Neural crest cell (in vitro differentiated cells): ENCODE data around the gene RIT2. TPM values are rescaled to one million over a fixed set of nuclear protein-coding genes. Genes with fewer than 3 reads are reported as not detected.

Source experiments
- DNase-seq: peaks from one replicate; pipeline ENCODE4 v3.0.0; 2021; ENCODE audit warnings: low read depth, mixed read lengths, low spot score
- H3K27ac Mint-ChIP-seq: one replicate; pipeline ENCODE4 v1.8.0; 2021; ENCODE audit warnings: mild to moderate bottlenecking, mixed read lengths; ENCODE audit not compliant: unreplicated experiment
- H3K27me3 Mint-ChIP-seq: 2 replicates; pipeline ENCODE4 v1.8.0; 2021; ENCODE audit warnings: low read depth, mild to moderate bottlenecking, mixed read lengths
- H3K36me3 Mint-ChIP-seq: 2 replicates; pipeline ENCODE4 v1.8.0; 2021; ENCODE audit warnings: low read depth, mild to moderate bottlenecking, mixed read lengths
- H3K4me1 Mint-ChIP-seq: 2 replicates; pipeline ENCODE4 v1.8.0; 2021; ENCODE audit warnings: mixed read lengths
- H3K4me3 Mint-ChIP-seq: one replicate; pipeline ENCODE4 v1.8.0; 2021; ENCODE audit warnings: mild to moderate bottlenecking, mixed read lengths
- H3K9me3 Mint-ChIP-seq: 2 replicates; pipeline ENCODE4 v1.8.0; 2021; ENCODE audit warnings: mixed read lengths
- total RNA-seq: library from RNA; stranded (reverse); gene quantifications from 2 replicates; pipeline ENCODE4 v1.2.1, GENCODE V29; 2021
- TF ChIP-seq, protein P1 (sequence below): fragments of 200-600 bp; sonication (generic); conservative IDR thresholded peaks from 2 replicates; pipeline ENCODE4 v1.5.0; 2021; ENCODE audit warnings: antibody characterized with exemption, mild to moderate bottlenecking

The RIT2 gene
- total RNA-seq, 1 donor from 2014 or later = not detected

DNA sequence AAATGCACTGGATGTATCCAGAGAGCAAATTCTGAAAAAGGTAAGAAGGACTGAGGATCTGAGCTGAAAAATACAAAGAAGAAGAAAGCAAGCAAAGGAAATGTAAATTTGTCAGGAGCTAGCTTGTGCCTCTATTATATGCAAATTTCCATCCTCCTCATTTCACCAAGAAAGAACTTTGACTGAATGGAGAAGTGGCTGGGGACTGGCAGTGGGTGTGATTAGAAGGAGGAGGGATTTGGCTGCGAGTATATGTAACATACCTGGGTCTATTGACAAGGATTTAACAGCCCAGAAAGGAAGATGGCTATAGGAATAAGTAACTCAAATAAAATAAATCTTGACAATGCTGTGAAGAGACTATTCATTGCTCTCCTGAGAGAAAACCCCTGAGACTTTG lies 19.4 kb upstream of the RIT2 start:
- H3K36me3 Mint-ChIP-seq = no peaks in the 10 kb centered on the region
- H3K4me1 Mint-ChIP-seq = no peaks in the 10 kb centered on the region
- no peak overlapping the region for H3K4me3 Mint-ChIP-seq
- H3K27ac Mint-ChIP-seq = no peak overlapping the region
- peaks cover 3% of the 10 kb centered on the region for H3K9me3 Mint-ChIP-seq
- H3K27me3 Mint-ChIP-seq = no peaks in the 10 kb centered on the region
- TF ChIP-seq, protein P1, sequence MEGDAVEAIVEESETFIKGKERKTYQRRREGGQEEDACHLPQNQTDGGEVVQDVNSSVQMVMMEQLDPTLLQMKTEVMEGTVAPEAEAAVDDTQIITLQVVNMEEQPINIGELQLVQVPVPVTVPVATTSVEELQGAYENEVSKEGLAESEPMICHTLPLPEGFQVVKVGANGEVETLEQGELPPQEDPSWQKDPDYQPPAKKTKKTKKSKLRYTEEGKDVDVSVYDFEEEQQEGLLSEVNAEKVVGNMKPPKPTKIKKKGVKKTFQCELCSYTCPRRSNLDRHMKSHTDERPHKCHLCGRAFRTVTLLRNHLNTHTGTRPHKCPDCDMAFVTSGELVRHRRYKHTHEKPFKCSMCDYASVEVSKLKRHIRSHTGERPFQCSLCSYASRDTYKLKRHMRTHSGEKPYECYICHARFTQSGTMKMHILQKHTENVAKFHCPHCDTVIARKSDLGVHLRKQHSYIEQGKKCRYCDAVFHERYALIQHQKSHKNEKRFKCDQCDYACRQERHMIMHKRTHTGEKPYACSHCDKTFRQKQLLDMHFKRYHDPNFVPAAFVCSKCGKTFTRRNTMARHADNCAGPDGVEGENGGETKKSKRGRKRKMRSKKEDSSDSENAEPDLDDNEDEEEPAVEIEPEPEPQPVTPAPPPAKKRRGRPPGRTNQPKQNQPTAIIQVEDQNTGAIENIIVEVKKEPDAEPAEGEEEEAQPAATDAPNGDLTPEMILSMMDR = no peak
- no peak for DNase-seq

DNA sequence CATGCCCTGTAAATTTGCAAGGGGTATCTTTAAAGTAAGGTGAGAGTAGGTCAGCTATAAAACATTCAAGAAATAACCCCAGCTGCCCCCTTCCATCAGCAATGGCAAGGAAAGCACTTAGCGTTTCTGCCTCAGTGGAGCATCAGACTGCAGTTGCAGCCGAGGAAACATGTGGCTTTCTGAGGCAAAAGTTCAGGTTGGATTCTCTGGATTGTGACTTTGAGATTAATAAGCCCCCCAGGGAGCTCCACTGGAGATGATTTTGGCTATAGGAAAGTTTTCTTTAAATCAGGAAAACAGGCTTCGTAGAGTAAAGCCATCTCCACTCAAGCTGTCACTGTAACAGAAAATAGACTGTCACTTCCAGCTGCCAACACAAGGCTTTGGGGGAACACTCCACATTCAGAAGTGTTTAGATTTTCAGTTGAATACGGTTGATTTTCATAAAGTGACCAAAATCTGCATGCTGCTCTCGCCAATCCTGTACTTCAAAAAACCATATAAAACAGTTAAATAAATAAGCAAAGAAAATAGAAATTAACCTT lies 15.3 kb upstream of the RIT2 start:
- Mint-ChIP-seq H3K9me3 (no peaks in the 10 kb centered on the region), H3K27me3 (no peaks in the 10 kb centered on the region), H3K36me3 (no peaks in the 10 kb centered on the region), H3K4me3 (no peak overlapping the region), H3K27ac (no peak overlapping the region), H3K4me1 (no peaks in the 10 kb centered on the region)
- no peak for DNase-seq
- TF ChIP-seq, protein P1 = no peak

DNA sequence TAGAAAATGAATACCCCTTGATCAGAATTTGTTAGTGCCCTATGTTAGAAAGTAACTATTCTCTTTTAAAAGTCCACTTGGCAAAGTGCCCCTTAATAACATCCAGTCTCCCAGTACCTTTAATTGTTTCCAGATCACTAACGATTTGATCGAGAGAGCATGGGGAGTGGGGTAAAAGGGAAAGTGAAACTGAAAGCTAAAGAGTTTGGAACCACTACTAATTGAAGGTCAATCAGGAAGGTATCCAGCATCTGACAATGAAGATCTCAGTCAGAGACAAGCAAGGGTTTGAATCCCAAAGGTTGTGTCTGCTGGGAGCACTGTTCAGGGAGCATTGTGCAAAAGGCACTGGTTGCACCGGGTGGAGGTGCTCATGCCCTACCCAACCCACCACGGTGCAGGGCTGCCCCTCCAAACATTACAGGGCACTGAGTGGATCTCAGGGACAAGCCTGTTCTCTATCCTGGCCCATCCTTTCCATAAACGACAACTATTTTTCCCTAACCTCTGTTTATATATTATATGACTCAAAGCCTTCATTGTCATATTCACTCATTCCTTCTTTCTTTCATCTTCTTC lies 14.6 kb upstream of the RIT2 start:
- no peak for DNase-seq
- TF ChIP-seq, protein P1 = no peak
- Mint-ChIP-seq H3K27ac (no peak overlapping the region), H3K27me3 (no peaks in the 10 kb centered on the region), H3K4me1 (no peaks in the 10 kb centered on the region), H3K36me3 (no peaks in the 10 kb centered on the region), H3K9me3 (no peaks in the 10 kb centered on the region), H3K4me3 (no peak overlapping the region)

DNA sequence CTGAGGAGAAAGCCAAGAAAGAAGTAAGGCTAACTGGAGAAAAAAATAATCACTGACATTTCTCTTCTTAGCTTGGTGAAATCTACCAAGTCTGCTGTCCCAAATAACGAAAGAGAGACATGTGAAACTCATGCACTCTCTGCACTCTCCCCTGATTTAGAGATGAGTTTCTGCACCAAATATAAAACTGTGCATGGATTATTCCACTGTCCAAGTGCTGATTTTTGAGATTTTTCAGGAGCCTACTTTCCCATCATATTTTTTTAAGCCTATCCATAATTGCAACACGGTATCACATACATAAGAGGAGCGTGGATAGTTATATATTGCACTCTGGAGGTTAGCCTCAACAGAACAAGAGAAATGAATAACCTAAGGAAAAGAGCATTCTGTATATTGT lies 10.0 kb upstream of the RIT2 start:
- H3K27me3 Mint-ChIP-seq = peaks cover 3% of the 10 kb centered on the region
- H3K4me3 Mint-ChIP-seq = no peak overlapping the region
- H3K4me1 Mint-ChIP-seq = no peaks in the 10 kb centered on the region
- no peak for DNase-seq
- no peaks in the 10 kb centered on the region for H3K36me3 Mint-ChIP-seq
- H3K9me3 Mint-ChIP-seq = no peaks in the 10 kb centered on the region
- no peak overlapping the region for H3K27ac Mint-ChIP-seq
- TF ChIP-seq, protein P1 = no peak

DNA sequence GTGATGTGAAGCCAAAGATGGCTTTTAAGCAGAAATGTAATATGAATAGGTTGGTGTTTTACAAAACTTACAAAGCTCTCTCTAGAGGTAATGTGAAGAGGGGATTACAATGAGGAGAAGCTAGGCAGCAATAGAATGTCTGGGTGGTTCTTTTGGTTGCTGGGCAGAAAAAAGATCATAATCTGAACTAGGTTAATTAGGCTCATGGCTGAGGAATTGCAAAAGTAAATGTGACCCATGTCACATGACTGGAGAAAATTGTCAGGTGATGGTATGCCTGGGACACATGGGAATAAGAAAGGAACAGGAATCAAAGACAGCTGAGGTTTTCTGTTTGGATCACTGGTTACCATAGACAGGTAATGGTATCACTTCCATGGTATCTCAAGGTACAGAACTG lies 7.5 kb upstream of the RIT2 start:
- no peaks in the 10 kb centered on the region for H3K36me3 Mint-ChIP-seq
- H3K9me3 Mint-ChIP-seq = no peaks in the 10 kb centered on the region
- TF ChIP-seq, protein P1 = no peak
- DNase-seq = no peak
- H3K4me3 Mint-ChIP-seq = no peak overlapping the region
- H3K27ac Mint-ChIP-seq = no peak overlapping the region
- no peaks in the 10 kb centered on the region for H3K4me1 Mint-ChIP-seq
- peaks cover 3% of the 10 kb centered on the region for H3K27me3 Mint-ChIP-seq
